ENCODE measurements around the gene SH3D21.

DNA sequence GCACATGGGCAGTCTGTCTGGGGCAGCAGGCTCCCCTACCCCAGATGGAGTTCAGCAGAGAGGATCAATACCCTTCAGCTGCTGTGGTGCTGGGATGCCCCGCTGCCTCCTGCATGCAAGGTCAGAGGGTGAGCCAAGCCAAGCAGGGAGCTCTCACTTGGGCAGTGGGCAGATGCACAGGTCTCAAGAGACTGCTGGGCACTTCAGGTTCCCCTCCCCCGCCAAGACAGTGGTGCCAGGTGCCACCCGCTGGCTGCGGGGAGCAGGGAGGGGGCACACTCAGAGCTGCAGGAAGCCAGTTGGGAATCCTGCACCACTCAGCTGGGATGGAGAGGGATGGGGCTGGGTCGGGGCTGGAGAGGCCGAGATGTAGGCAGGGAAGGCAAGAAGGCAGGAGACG lies 33.0 kb downstream of the SH3D21 start:
- no peak for TF ChIP-seq CTCF (IDR thresholded peaks at IDR 0.05; ENCODE audit: low read depth, low read length)
- TF ChIP-seq EZH2phosphoT487 (IDR thresholded peaks at IDR 0.05; ENCODE audit: low read depth) = no peak

All from OCI-LY3 (cell line).